ENCODE data around the gene FAM174A. TPM values are rescaled to one million over a fixed set of nuclear protein-coding genes. Genes with fewer than 3 reads are reported as not detected.

Gene FAM174A
- total RNA-seq, 1 experiment from 2014 or later = 6.4 TPM

- TF ChIP-seq USF2 (CRISPR knock-in tag; IDR thresholded peaks at IDR 0.05) (no peak), AR (CRISPR knock-in tag; IDR thresholded peaks at IDR 0.05) (no peak), GRHL2 (CRISPR knock-in tag; IDR thresholded peaks at IDR 0.05; ENCODE audit: insufficient replicate concordance, severe bottlenecking) (no peak), SOX15 (CRISPR knock-in tag; IDR thresholded peaks at IDR 0.05) (no peak), ZNF219 (CRISPR knock-in tag; IDR thresholded peaks at IDR 0.05; ENCODE audit: borderline replicate concordance) (no peak), IRF2 (CRISPR knock-in tag; IDR thresholded peaks at IDR 0.05; ENCODE audit: borderline replicate concordance, low read depth) (no peak), GABPB1 (CRISPR knock-in tag; IDR thresholded peaks at IDR 0.05) (no peak), ZNF138 (CRISPR knock-in tag; conservative IDR thresholded peaks at IDR 0.05) (no peak), ERG (CRISPR knock-in tag; IDR thresholded peaks at IDR 0.05) (no peak), OVOL2 (CRISPR knock-in tag; IDR thresholded peaks at IDR 0.05; ENCODE audit: borderline replicate concordance) (no peak)
These were observed 40.6 kb downstream of the FAM174A start (continued) for GRCh38 chr5:100575815-100576214.

GRCh38 chr5:100576217-100576751, 41.1 kb downstream of the FAM174A start:
- POLR2A ChIA-PET = no interaction called here
- H3K27me3 Mint-ChIP-seq (ENCODE audit: low read depth) = no peaks in the 10 kb centered on the region

More at GRCh38 chr5:100576217-100576751, 41.1 kb downstream of the FAM174A start:
- no peaks in the 10 kb centered on the region for H3K4me1 Mint-ChIP-seq
- DNase-seq (ENCODE audit: low spot score) (no peak), ATAC-seq (no peak)
- no peak overlapping the region for H3K27ac Mint-ChIP-seq
- H3K36me3 Mint-ChIP-seq = peaks cover 3% of the 10 kb centered on the region; the same call in 1 of the 2 replicates
- TF ChIP-seq NR1H2 (CRISPR knock-in tag; IDR thresholded peaks at IDR 0.05) = no peak
- no peak for TF ChIP-seq FOXP1 (CRISPR knock-in tag; IDR thresholded peaks at IDR 0.05; ENCODE audit: borderline replicate concordance)
- no peak for TF ChIP-seq MXD4 (CRISPR knock-in tag; IDR thresholded peaks at IDR 0.05; ENCODE audit: borderline replicate concordance)
- TF ChIP-seq ZNF512 (CRISPR knock-in tag; IDR thresholded peaks at IDR 0.05; ENCODE audit: borderline replicate concordance) = no peak
- TF ChIP-seq KAT7 (CRISPR knock-in tag; IDR thresholded peaks at IDR 0.05; ENCODE audit: borderline replicate concordance) = no peak
- no peak for TF ChIP-seq MLX (CRISPR knock-in tag; IDR thresholded peaks at IDR 0.05)
- TF ChIP-seq CREM (CRISPR knock-in tag; IDR thresholded peaks at IDR 0.05) = no peak
- no peak for TF ChIP-seq E2F4 (CRISPR knock-in tag; IDR thresholded peaks at IDR 0.05; ENCODE audit: borderline replicate concordance, low read depth)
- no peak for TF ChIP-seq TP53 (CRISPR knock-in tag; IDR thresholded peaks at IDR 0.05)
- no peak for TF ChIP-seq ZNF281 (CRISPR knock-in tag; IDR thresholded peaks at IDR 0.05)
- TF ChIP-seq CREB1 (CRISPR knock-in tag; IDR thresholded peaks at IDR 0.05) = no peak
- TF ChIP-seq GTF2I (CRISPR knock-in tag; conservative IDR thresholded peaks at IDR 0.05) = no peak
- no peak for TF ChIP-seq ATF6 (CRISPR knock-in tag; IDR thresholded peaks at IDR 0.05)
- no peaks in the 10 kb centered on the region for H3K9me3 Mint-ChIP-seq
- CTCF ChIA-PET = no interaction called here
- H3K4me3 Mint-ChIP-seq = no peak overlapping the region

Measured in WTC11 (cell line).